Liver (tissue), 9 donors: ENCODE measurements around the gene MRPL27. TPM values are rescaled to one million over a fixed set of nuclear protein-coding genes. Genes with fewer than 3 reads are reported as not detected.

Experiments used
- DNase-seq: peaks from one replicate; pipeline ENCODE4 v3.0.0-alpha.2; 2017; ENCODE audit warnings: low spot score
- H3K27ac ChIP-seq, 2 donors: one replicate each; pipeline ENCODE4 v1.7.0; 2013; ENCODE audit warnings: inconsistent platforms in 2 of 2, low read length in 2 of 2, control low read depth in 1 of 2, low read depth in 1 of 2, mild to moderate bottlenecking in 1 of 2
- H3K27me3 ChIP-seq, 4 donors: one replicate each; pipeline versions ENCODE4 v1.6.1 to v1.7.0; 2013; ENCODE audit warnings: low read length in 3 of 4, inconsistent platforms in 1 of 4, mild to moderate bottlenecking in 1 of 4, moderate library complexity in 1 of 4; ENCODE audit not compliant: control insufficient read depth in 4 of 4, insufficient read depth in 4 of 4
- H3K36me3 ChIP-seq, 4 donors: one replicate each; pipeline versions ENCODE4 v1.6.1 to v1.7.0; 2013; ENCODE audit warnings: low read length in 3 of 4, mild to moderate bottlenecking in 3 of 4, low read depth in 1 of 4, moderate library complexity in 1 of 4; ENCODE audit not compliant: control insufficient read depth in 4 of 4, insufficient read depth in 3 of 4
- H3K4me1 ChIP-seq, 4 donors: one replicate each; pipeline versions ENCODE4 v1.6.1 to v1.7.0; 2013; ENCODE audit warnings: low read length in 3 of 4, mild to moderate bottlenecking in 3 of 4, moderate library complexity in 1 of 4; ENCODE audit not compliant: control insufficient read depth in 4 of 4, insufficient read depth in 4 of 4
- H3K4me3 ChIP-seq, 3 donors: one replicate each; pipeline versions ENCODE4 v1.6.1 to v1.7.0; 2013; ENCODE audit warnings: low read length in 3 of 3, control low read depth in 1 of 3, low read depth in 1 of 3, mild to moderate bottlenecking in 1 of 3
- H3K9ac ChIP-seq, 2 donors: one replicate each; pipeline ENCODE4 v1.7.0; 2013; ENCODE audit warnings: low read length in 2 of 2, mild to moderate bottlenecking in 2 of 2, moderate library complexity in 2 of 2, control low read depth in 1 of 2, low read depth in 1 of 2
- H3K9me3 ChIP-seq, 4 donors: one replicate each; pipeline versions ENCODE4 v1.6.1 to v1.7.0; 2013; ENCODE audit warnings: low read length in 3 of 4; ENCODE audit not compliant: control insufficient read depth in 4 of 4
- ATF3 ChIP-seq: IDR thresholded peaks from 2 replicates; pipeline ENCODE4 v1.6.1; 2016; ENCODE audit warnings: antibody characterized with exemption
- FOXA1 ChIP-seq: IDR thresholded peaks from 2 replicates; pipeline ENCODE4 v1.6.1; 2016; ENCODE audit warnings: antibody characterized with exemption
- HNF4A ChIP-seq, 2 donors: conservative IDR thresholded peaks; 2 replicates each; pipeline ENCODE4 v1.6.1; 2016; ENCODE audit warnings: antibody characterized with exemption in 2 of 2, mild to moderate bottlenecking in 2 of 2
- HNF4G ChIP-seq: IDR thresholded peaks from 2 replicates; pipeline ENCODE4 v1.6.1; 2016; ENCODE audit warnings: antibody characterized with exemption
- JUND ChIP-seq, 2 donors: IDR thresholded peaks; 2 replicates each; pipeline ENCODE4 v1.6.1; 2016; ENCODE audit warnings: antibody characterized with exemption in 2 of 2
- NR2F2 ChIP-seq: IDR thresholded peaks from 2 replicates; pipeline ENCODE4 v1.6.1; 2016; ENCODE audit warnings: antibody characterized with exemption
- RAD21 ChIP-seq, 2 donors: IDR thresholded peaks; 2 replicates each; pipeline ENCODE4 v1.6.1; 2016; ENCODE audit warnings: antibody characterized with exemption in 2 of 2, mild to moderate bottlenecking in 2 of 2
- REST ChIP-seq: IDR thresholded peaks from 2 replicates; pipeline ENCODE4 v1.6.1; 2016; ENCODE audit warnings: antibody characterized with exemption, mild to moderate bottlenecking
- RXRA ChIP-seq, 2 donors: IDR thresholded peaks; 2 replicates each; pipeline ENCODE4 v1.6.1; 2017 to 2018; ENCODE audit warnings: antibody characterized with exemption in 2 of 2, mild to moderate bottlenecking in 1 of 2
- SP1 ChIP-seq: IDR thresholded peaks from 2 replicates; pipeline ENCODE4 v1.6.1; 2018; ENCODE audit warnings: antibody characterized with exemption, mild to moderate bottlenecking
- TAF1 ChIP-seq: conservative IDR thresholded peaks from 2 replicates; pipeline ENCODE4 v1.6.1; 2016; ENCODE audit warnings: antibody characterized with exemption, mild to moderate bottlenecking
- YY1 ChIP-seq: IDR thresholded peaks from 2 replicates; pipeline ENCODE4 v1.6.1; 2016; ENCODE audit warnings: antibody characterized with exemption, mild to moderate bottlenecking
- ZBTB33 ChIP-seq: IDR thresholded peaks from 2 replicates; pipeline ENCODE4 v1.6.1; 2016; ENCODE audit warnings: antibody characterized with exemption
- WGBS: extraction: QIAGEN DNeasy Blood & Tissue Kit; methylation state at CpG from one replicate; pipeline ENCODE4 v1.1.7; 2013; 5-methylcytosine and 5-hydroxymethylcytosine counted together
- polyA plus RNA-seq, 2 donors: library from polyadenylated mRNA; stranded (reverse) in 1 of 2; unstranded in 1 of 2; fragments of 200-250 nt in 1 of 2; fragments of >200 nt in 1 of 2; fragmentation: Nextera tagmentation in 1 of 2; extraction: Ambion mirVana in 1 of 2; gene quantifications; one replicate each; pipeline versions ENCODE4 v1.2.1 to v1.2.3, GENCODE V29; 2013 to 2015
- total RNA-seq, 2 donors: library from RNA; depleted of rRNA; stranded (reverse); fragments of >200 nt; gene quantifications; one replicate each; pipeline ENCODE4 v1.2.3, GENCODE V29; 2014
- TF ChIP-seq, protein P1 (sequence below): IDR thresholded peaks from 2 replicates; pipeline ENCODE4 v1.6.1; 2016; ENCODE audit warnings: antibody characterized with exemption
- TF ChIP-seq, protein P2 (sequence below): fragments of 150-350 bp; IDR thresholded peaks from 2 replicates; pipeline ENCODE4 v1.5.1; 2017; ENCODE audit warnings: improper control_type of control experiment, low read depth, low read length; ENCODE audit not compliant: missing input control
- donor health status: healthy.
- donor health status: healthy.
- donor health status: healthy.
- donor health status: healthy.
- donor health status: healthy.

The MRPL27 gene
- total and polyA plus RNA-seq, 4 donors, result 25.9 to 87.1 (median 53.5) TPM

DNA sequence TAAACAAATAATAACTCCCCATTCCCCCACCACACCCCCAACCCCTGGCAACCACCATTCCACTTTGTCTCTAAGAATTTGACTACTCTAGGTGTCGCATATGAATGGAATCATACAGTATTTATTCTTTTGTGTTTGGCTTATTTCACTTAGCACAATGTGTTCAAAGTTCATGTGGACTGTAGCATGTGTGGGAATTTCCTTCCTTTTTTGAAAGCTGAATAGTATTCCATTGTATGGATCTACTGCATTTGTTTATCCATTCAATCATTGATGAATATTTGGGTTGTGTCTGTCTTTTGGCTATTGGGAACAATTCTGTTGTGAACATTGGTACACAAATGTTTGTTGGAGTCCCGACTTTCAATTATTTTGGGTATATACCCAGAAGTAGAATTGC is 49.8 kb upstream of the MRPL27 start:
- Histone ChIP-seq H3K27me3 (no peaks in the 10 kb centered on the region), H3K4me1 (peaks cover 13 to 41% (median 31%) of the 10 kb centered on the region in 4 donors), H3K9me3 (no peaks in the 10 kb centered on the region), H3K4me3 (no peak overlapping the region), H3K36me3 (no peaks in the 10 kb centered on the region), H3K27ac (no peak overlapping the region), H3K9ac (no peak overlapping the region)
- no peak for TF ChIP-seq RAD21 (IDR thresholded peaks at IDR 0.05)
- no peak for TF ChIP-seq JUND (IDR thresholded peaks at IDR 0.05)
- TF ChIP-seq REST, result no peak
- no peak for TF ChIP-seq ATF3
- TF ChIP-seq HNF4G, result no peak
- no peak for TF ChIP-seq YY1
- TF ChIP-seq, protein P1, sequence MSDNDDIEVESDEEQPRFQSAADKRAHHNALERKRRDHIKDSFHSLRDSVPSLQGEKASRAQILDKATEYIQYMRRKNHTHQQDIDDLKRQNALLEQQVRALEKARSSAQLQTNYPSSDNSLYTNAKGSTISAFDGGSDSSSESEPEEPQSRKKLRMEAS, result no peak
- TF ChIP-seq RXRA (IDR thresholded peaks at IDR 0.05), result no peak
- no peak for TF ChIP-seq SP1
- no peak for TF ChIP-seq NR2F2
- TF ChIP-seq ZBTB33, result no peak
- TF ChIP-seq FOXA1, result no peak
- 81% methylated on average over 2 of the region's 2 CpGs for WGBS
- no peak for DNase-seq

DNA sequence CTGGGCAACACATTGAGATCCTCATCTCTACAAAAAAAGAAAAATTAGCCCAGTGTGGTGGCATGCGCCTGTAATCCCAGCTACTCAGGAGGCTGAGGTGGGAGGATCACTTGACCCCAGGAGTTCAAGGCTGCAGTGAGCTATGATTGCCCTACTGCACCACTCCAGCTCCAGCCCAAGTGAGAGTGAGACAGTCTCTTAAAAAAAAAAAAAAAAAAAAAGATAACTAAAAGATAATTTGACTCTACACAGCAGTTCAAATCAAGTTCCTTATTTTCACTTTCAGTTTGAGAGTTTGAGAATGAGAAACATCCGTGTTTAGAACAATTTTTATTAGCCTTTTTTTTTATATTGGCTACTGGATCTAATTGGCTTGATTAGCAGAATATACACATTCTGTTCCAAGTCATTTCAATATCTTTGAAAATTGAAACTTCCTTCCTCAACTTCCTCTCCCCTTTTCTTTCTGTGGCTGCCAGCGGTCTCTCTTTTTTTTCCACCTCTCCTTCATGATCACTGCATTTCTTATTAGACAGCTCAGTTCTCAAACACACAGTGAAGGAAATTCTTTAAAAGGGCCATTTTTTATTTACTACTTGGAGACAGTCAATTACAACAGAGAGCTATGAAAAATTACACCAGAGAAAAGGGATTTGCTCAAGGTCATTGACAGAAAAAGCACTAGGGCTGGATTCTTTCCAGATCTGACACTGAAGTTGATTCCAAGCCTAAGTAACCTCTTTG is 48.5 kb upstream of the MRPL27 start:
- peak in 1 of 2 donors; percentile 9 for TF ChIP-seq HNF4A (conservative IDR thresholded peaks at IDR 0.05)
- no peak for TF ChIP-seq RAD21 (IDR thresholded peaks at IDR 0.05)
- TF ChIP-seq FOXA1, result no peak
- TF ChIP-seq ZBTB33, result no peak
- TF ChIP-seq RXRA (IDR thresholded peaks at IDR 0.05), result peak in 1 of 2 donors; percentile 5
- TF ChIP-seq YY1, result peak; percentile 18
- TF ChIP-seq, protein P2, sequence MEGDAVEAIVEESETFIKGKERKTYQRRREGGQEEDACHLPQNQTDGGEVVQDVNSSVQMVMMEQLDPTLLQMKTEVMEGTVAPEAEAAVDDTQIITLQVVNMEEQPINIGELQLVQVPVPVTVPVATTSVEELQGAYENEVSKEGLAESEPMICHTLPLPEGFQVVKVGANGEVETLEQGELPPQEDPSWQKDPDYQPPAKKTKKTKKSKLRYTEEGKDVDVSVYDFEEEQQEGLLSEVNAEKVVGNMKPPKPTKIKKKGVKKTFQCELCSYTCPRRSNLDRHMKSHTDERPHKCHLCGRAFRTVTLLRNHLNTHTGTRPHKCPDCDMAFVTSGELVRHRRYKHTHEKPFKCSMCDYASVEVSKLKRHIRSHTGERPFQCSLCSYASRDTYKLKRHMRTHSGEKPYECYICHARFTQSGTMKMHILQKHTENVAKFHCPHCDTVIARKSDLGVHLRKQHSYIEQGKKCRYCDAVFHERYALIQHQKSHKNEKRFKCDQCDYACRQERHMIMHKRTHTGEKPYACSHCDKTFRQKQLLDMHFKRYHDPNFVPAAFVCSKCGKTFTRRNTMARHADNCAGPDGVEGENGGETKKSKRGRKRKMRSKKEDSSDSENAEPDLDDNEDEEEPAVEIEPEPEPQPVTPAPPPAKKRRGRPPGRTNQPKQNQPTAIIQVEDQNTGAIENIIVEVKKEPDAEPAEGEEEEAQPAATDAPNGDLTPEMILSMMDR, result no peak
- TF ChIP-seq TAF1, result no peak
- H3K27ac ChIP-seq, result peak overlapping the region; percentile 63 to 79
- WGBS, result 22% methylated on average over 3 of the region's 3 CpGs
- H3K27me3 ChIP-seq, result no peaks in the 10 kb centered on the region
- peak overlapping the region in 2 of 3 donors; percentile 13 to 42 for H3K4me3 ChIP-seq
- peak overlapping the region in 1 of 2 donors; percentile 66 for H3K9ac ChIP-seq
- H3K36me3 ChIP-seq, result no peaks in the 10 kb centered on the region
- no peak for DNase-seq
- no peaks in the 10 kb centered on the region for H3K9me3 ChIP-seq
- H3K4me1 ChIP-seq, result peaks cover 12 to 28% (median 18%) of the 10 kb centered on the region in 4 donors
